ENCODE measurements around the gene SLC6A16.
"Not testable (repeated sequence)": the region's sequence is repeated elsewhere in the genome, so short reads cannot be mapped to it uniquely, and the experiment has no call there.

The SLC6A16 gene

DNA sequence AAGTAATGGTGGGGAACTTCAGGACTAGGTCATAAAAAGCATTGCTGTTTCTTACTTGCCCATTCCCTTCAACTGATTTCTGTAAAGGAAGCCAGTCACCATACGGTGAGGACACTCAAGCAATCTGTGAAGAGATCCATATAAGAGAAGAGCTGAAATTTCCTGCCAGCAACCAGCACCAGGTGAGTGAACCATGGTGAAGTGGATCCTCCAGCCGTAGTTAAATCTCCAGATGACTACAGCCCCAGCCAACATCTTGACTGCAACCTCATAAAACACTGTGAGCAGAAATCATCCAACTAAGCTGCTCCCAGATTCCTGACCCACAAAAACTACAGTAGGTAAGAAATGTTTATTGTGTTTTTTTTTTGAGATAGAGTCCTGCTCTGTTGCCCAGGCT, 3.8 kb upstream of the SLC6A16 start:
- DNase-seq = no peak

GRCh38 chr19:49327878-49328544, 3.0 kb upstream of the SLC6A16 start:
- peak; percentile 78 for DNase-seq

DNA sequence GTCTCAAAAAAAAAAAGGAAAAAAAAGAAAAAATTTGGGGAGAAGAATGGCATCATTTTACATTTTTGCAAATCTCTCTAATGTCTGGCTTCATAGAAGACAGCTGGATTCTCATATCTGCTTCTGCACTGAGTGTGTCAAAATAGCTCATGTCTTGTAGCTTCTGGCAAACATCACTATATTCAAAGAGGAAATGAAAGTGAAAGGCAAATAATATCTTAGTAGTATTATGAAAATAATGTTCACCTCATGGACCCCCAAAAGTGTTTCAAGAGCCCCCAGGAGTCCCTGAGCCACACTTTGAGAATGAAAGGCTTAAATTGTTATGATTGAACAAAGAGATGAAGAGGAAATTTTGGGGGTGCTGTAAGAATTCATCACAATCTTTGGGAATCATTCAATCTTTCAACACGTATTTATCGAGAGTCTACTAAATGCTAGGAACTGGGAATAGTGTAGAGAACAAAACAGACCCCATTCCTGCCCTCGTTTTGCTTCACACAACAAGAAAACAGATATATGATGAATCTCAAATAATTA, 1.2 kb upstream of the SLC6A16 start:
- no peak for DNase-seq

DNA sequence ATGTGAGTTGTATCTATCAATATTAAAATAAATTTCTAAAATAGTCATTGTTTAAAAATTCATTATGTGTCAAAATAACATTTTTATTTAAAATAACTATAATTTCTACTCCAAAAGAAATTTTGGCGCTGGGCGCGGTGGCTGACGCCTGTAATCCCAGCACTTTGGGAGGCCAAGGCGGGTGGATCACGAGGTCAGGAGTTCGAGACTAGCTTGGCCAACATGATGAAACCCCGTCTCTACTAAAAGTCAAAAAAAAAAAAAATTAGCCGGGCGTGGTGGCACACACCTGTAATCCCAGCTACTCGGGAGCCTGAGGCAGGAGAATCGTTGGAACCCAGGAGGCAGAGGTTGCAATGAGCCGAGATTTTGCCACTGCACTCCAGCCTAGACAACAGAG, 765 bp upstream of the SLC6A16 start:
- not testable (repeated sequence) for DNase-seq

- DNase-seq = no peak
Observed at GRCh38 chr19:49318296-49318695, 6.7 kb downstream of the SLC6A16 start.

DNA sequence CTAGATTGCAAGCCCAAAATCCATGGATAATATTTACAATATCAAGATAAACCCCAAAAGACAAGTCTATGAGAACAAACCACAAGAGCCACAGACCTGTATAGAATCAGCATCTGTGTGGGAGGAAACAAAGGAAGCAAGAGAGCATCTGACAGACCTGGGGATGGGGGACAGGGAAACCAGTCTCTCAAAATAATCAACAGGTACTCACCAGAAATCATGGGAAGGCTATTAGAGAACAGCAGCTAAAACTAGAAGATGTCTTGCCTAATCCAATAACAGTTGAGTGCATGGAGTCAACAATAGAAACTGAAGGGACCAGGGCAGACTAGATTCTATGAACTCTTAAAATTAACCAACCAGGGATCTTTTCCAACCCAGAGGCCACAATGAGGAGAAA, 8.7 kb downstream of the SLC6A16 start:
- DNase-seq = no peak

GRCh38 chr19:49315111-49315510, 9.9 kb downstream of the SLC6A16 start:
- DNase-seq = no peak

DNA sequence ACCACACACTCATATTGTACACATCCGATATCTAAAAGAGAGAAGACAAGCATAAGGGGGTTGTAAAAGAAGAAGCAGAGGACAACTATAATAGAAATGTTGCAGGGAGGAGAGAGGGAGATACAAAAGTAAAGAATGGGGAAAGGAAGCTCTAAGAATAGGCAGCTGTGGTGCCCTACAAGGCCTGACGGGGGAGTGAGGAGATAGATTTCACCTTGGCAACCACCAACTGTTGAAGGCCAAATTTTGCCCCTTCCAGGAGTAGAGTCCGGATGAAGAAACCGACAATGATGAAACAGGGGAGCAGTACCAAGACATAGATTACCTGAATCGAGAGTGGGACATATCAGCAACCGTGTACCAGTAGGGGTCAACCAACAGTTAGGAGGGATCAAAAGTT, 15.9 kb downstream of the SLC6A16 start:
- DNase-seq = no peak

- not testable (repeated sequence) for DNase-seq
Observed at GRCh38 chr19:49306734-49307133, 18.3 kb downstream of the SLC6A16 start.

GRCh38 chr19:49301866-49302252, 23.1 kb downstream of the SLC6A16 start:
- no peak for DNase-seq

DNA sequence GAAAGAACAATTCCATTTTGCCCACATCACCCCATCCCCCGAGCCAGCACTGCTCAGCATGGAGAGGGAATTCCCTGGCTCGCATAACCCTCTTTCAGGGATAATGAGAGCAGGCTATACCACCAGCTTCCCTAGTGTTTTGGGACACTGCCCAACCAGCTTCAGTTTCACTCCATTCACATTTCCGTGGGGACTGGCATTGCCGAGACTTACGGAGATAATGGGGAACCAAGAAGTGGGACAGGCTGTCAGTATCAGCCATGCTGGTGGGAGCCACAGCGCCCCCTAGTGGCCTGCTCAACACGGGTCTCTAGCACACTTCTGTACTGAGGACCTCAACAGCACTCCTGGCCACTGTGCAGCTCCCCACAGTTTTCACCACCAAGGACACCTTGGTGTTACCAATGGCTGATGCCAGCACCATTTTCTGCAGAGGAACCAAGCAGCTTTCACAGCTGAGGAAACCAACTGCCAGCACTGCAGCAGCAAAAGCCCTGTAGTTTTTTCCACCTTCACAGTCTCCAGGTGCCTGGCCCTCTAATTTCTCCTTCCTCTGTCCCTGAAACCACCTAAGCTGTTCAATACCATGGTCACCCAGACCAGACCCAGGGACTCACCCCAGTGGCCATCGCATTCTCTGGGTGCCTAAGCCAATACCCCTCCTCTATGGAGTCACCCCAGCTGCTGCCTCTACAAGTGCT, 23.7 kb downstream of the SLC6A16 start:
- DNase-seq = peak; percentile 94

- DNase-seq = not testable (repeated sequence)
Observed at GRCh38 chr19:49298653-49299052, 26.3 kb downstream of the SLC6A16 start.

DNA sequence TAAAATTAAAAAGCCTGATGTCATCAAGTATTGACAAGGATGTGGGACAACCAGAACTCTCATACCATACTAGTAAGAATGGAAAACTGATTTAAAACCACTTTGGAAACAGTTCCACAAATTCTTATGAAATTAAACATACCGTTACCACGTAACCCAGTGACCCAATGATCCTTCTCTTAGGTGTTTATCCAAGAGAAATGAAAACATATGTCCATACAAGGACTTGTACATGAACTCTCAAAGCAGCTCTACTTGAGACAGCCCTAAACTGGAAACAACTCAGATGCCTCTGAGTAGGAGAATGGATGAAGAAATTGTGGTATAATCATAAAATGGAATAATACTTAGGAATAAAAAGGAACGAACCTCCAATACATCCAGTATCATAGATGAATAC, 27.6 kb downstream of the SLC6A16 start:
- DNase-seq = no peak

DNA sequence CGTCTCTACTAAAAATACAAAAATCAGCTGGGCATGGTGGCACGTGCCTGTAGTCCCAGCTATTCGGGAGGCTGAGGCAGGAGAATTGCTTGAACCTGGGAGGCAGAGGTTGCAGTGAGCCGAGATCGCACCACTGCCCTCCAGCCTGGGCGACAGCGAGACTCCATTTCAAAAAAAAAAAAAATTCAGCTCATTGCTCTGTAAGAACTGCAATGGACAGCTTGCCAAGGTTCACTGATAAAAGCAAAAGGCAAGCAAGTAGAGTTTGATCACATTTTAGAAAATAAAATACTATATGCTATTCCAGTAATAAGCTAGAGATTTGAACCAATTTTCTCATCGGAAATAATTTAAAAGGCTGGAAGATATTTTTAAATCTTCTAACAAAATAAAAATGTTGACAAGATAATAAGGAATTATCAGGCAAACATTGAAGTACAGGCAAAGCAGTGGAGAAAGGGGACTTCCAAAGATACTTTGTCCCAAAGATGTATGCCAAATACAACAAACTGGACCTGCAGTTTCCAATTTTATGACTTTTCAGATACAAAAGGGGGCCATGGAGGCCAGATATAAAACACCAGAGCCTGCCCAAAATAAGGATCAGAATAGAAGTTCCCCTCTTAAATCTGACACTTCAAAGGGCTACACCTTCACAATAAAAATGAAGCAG, 29.6 kb downstream of the SLC6A16 start:
- no peak for DNase-seq

DNA sequence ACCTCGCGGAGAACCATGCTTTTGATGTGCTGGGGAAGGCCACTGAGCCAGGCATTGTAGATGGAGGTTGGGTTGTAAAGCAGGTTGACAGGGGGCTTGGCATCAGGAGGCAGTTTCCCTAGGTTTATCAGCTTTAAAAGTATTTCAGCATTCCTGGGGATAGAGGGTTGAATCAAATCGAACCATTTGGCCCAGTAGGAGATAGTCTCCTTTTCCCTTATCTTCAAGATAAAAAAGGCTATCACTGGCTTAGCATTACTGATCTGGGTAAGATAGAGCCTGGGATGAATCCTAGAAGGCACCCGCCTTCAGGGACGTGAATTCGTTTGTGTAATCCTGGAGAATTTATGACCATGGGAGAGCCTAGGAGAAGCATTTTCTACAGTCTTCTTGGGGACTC, 30.6 kb downstream of the SLC6A16 start:
- DNase-seq = no peak

GRCh38 chr19:49290517-49290916, 34.5 kb downstream of the SLC6A16 start:
- DNase-seq = no peak

DNA sequence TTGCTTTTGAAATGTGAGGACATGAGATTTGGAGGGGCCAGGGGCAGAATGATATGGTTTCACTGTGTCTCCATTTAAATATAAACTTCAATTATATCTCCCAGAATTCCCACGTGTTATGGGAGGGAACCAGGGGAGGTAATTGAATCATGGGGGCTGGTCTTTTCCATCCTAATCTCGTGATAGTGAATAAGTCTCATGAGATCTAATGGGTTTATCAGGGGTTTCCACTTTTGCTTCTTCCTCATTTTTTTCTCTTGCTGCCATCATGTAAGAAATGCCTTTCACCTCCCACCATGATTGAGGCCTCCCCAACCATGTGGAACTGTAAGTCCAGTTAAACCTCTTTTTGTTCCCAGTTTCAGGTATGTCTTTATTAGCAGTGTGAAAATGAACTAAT, 35.7 kb downstream of the SLC6A16 start:
- DNase-seq = not testable (repeated sequence)

DNA sequence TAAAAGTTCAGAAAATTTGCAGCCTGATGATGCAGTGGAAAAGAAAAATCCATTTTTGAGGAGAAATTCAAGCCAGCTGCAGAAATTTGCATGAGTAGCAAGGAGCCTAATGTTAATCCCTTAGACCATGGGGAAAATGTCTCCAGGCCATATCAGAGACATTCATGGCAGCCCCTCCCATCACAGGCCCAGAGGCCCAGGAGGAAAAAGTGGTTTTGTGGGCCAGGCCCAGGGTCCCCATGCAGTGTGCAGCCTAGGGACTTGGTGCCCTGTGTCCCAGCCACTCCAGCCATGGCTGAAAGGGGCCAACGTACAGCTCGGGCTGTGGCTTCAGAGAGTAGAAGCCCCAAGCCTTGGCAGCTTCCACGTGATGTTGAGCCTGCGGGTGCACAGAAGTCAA, 36.8 kb downstream of the SLC6A16 start:
- not testable (repeated sequence) for DNase-seq

- DNase-seq = no peak
Observed at GRCh38 chr19:49287141-49287770, 37.7 kb downstream of the SLC6A16 start.

DNA sequence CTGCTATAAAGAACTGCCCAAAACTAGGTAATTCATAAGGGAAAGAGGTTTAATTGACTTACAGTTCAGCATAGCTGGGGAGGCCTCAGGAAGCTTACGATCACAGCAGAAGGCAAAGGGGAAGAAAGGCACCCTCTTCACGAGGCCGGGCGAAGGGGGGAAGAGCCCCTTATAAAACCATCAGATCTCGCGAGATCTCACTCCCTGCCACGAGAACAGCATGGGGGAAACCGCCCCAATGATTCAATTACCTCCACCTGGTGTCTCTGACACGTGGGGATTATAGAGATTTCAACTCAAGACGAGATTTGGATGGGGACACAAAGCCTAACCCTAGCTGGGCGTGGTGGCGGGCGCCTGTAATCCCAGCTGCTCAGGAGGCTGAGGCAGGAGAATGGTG, 42.8 kb downstream of the SLC6A16 start:
- no peak for DNase-seq

DNA sequence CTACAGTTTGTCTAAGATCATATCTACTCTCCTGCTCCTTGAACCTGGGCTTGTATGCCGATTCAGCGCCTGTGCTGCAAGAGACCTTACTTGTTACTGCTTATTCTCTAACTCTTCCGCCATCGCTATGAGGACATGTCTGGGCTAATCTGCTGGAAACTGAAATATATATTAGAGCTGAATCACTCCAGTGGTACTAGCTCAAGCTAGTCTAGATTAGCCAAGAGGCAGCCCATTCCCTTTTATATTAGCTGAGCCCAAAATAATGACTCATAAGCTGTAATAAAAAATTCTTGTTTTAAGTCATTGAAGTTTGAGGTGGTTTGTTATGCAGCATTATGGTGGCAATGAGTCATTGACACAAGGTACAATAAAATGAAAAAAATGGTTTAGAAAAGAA, 52.8 kb downstream of the SLC6A16 start:
- DNase-seq = no peak

GRCh38 chr19:49271080-49271753, 53.8 kb downstream of the SLC6A16 start:
- no peak for DNase-seq

GRCh38 chr19:49266409-49266808, 58.6 kb downstream of the SLC6A16 start:
- peak; percentile 79 for DNase-seq

Data from activated effector memory CD4-positive, alpha-beta T cell treated with anti-CD3 and anti-CD28 coated beads, Interleukin-2, amount 50 U/mL, for 16 hours (primary cell).